Gastrocnemius medialis (tissue), 4 donors: ENCODE results near the gene ISCA1. TPM values are rescaled to one million over a fixed set of nuclear protein-coding genes. Genes with fewer than 3 reads are reported as not detected.

Source experiments
- ATAC-seq, 2 donors: fragments of 150-250 bp; one replicate each; pipeline ENCODE4 v1.9.1; 2016
- DNase-seq, 2 donors: peaks; one replicate each; pipeline ENCODE4 v3.0.0-alpha.2; 2019
- H3K27ac ChIP-seq, 4 donors: fragments of 200-600 bp; sonication (generic); 1 replicate in 1 of 4; 2 replicates in 3 of 4; pipeline ENCODE4 v1.5.1; 2016 to 2018; ENCODE audit warnings: mild to moderate bottlenecking in 2 of 4, moderate library complexity in 1 of 4
- H3K27me3 ChIP-seq, 3 donors: fragments of 200-600 bp; sonication (generic) in 2 of 3; 1 replicate in 1 of 3; 2 replicates in 2 of 3; pipeline versions ENCODE4 v1.5.1 to v1.6.0; 2016 to 2019; ENCODE audit warnings: mild to moderate bottlenecking in 1 of 3, moderate library complexity in 1 of 3
- H3K36me3 ChIP-seq, 2 donors: fragments of 200-600 bp; sonication (generic) in 1 of 2; one replicate each; pipeline ENCODE4 v1.5.1; 2017 to 2018
- H3K4me1 ChIP-seq, 2 donors: fragments of 200-600 bp; sonication (generic) in 1 of 2; one replicate each; pipeline ENCODE4 v1.5.1; 2016 to 2017; ENCODE audit warnings: mild to moderate bottlenecking in 2 of 2
- H3K4me3 ChIP-seq, 4 donors: fragments of 200-600 bp; sonication (generic) in 3 of 4; 1 replicate in 1 of 4; 2 replicates in 3 of 4; pipeline ENCODE4 v1.5.1; 2016 to 2019; ENCODE audit warnings: mild to moderate bottlenecking in 2 of 4
- H3K9me3 ChIP-seq, 3 donors: fragments of 200-600 bp; sonication (generic) in 2 of 3; 1 replicate in 1 of 3; 2 replicates in 2 of 3; pipeline ENCODE4 v1.5.1; 2016 to 2019
- POLR2A ChIP-seq, 2 donors: fragments of 450-650 bp; IDR thresholded peaks; one replicate each; pipeline ENCODE4 v1.6.1; 2017; ENCODE audit warnings: antibody characterized with exemption in 2 of 2, mild to moderate bottlenecking in 2 of 2, moderate library complexity in 2 of 2
- in situ Hi-C, 4 donors: fragments of 200-750 bp; cut with MboI; loops; one replicate each; pipeline versions ENCODE4 v1.15.0 to v1.8.0; 2017; ENCODE audit warnings: low sequenced_read_pairs in 4 of 4
- intact Hi-C: fragments of 100-400 bp; cut with DNase I; formaldehyde crosslinking; loops from one replicate; pipeline ENCODE4 v1.15.1; 2023; ENCODE audit warnings: low total_unique reads
- total RNA-seq, 4 donors: library from RNA; depleted of rRNA; stranded (reverse); fragments of >200 nt; gene quantifications; one replicate each; pipeline versions ENCODE4 v1.1.0 to v1.2.3, GENCODE V29; 2016
- TF ChIP-seq, protein P1 (sequence below), 5 experiments: fragments of 450-650 bp in 3 of 5; fragments of 200-600 bp in 2 of 5; sonication (generic) in 2 of 5; IDR thresholded peaks in 4 of 5; conservative IDR thresholded peaks in 1 of 5; 1 replicate in 4 of 5; 2 replicates in 1 of 5; pipeline ENCODE4 v1.5.1; 2016 to 2019; ENCODE audit warnings: antibody characterized with exemption in 5 of 5, mild to moderate bottlenecking in 3 of 5, moderate library complexity in 3 of 5

Gene ISCA1
- total RNA-seq, 4 donors from 2014 or later: 59.8 to 115 (median 89.9) TPM

DNA sequence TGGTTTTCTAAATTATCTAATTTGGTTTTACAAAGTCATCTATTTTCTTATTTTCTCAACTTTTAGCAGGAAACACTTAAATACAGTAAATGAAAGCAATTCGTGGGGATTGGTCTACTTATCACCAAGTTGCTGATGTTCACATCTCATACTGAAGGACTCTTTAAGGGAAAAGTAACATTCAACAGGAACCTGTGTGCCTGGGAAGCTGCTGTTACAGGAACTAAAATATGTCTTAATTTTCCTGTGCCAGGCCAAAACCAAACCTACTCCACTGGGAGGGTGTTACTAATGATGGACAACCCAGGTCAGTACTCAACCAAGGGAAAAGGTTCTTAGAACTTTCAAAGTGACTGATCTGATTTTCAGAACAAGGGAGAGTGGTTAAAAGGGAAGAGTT lies 5.3 kb downstream of the ISCA1 start:
- DNase-seq (no peak), ATAC-seq (no peak)
- H3K27me3 ChIP-seq: no peaks in the 10 kb centered on the region
- in situ Hi-C loops (loop anchor here in 1 of 4 donors (25.0 kb wide), 1 partner anchor 340 kb away; the partner anchor contains the start of gene NAA35), intact Hi-C loops (loop anchor here (10.0 kb wide), 1 partner anchor 82 kb away; no protein-coding TSS in a partner anchor)
- no peak overlapping the region for H3K27ac ChIP-seq
- H3K4me1 ChIP-seq: peaks cover 56 to 70% of the 10 kb centered on the region in 2 donors
- peaks cover 0 to 19% of the 10 kb centered on the region in 2 donors for H3K36me3 ChIP-seq
- TF ChIP-seq, protein P1, sequence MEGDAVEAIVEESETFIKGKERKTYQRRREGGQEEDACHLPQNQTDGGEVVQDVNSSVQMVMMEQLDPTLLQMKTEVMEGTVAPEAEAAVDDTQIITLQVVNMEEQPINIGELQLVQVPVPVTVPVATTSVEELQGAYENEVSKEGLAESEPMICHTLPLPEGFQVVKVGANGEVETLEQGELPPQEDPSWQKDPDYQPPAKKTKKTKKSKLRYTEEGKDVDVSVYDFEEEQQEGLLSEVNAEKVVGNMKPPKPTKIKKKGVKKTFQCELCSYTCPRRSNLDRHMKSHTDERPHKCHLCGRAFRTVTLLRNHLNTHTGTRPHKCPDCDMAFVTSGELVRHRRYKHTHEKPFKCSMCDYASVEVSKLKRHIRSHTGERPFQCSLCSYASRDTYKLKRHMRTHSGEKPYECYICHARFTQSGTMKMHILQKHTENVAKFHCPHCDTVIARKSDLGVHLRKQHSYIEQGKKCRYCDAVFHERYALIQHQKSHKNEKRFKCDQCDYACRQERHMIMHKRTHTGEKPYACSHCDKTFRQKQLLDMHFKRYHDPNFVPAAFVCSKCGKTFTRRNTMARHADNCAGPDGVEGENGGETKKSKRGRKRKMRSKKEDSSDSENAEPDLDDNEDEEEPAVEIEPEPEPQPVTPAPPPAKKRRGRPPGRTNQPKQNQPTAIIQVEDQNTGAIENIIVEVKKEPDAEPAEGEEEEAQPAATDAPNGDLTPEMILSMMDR (IDR thresholded peaks at IDR 0.05 in 4 of 5, conservative IDR thresholded peaks at IDR 0.05 in 1 of 5): no peak
- TF ChIP-seq POLR2A (IDR thresholded peaks at IDR 0.05): no peak
- no peak overlapping the region for H3K4me3 ChIP-seq
- H3K9me3 ChIP-seq: no peaks in the 10 kb centered on the region

DNA sequence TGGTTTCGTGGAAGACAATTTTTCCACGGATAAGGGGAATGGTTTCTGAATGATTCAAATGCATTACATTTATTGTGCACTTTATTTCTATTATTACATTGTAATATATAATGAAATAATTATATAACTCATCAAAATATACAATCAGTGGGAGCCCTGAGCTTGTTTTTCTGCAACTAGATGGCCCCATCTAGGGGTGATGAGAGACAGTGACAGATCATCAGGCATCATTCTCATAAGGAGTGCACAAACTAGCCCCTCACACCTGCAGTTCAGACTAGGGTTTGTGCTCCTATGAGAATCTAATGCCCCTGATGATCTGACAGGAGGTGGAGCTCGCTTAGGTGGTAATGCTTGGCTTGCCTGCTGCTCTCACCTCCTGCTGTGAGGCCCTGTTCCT lies 6.4 kb downstream of the ISCA1 start:
- TF ChIP-seq, protein P1 (IDR thresholded peaks at IDR 0.05 in 4 of 5, conservative IDR thresholded peaks at IDR 0.05 in 1 of 5): peak in 1 of 5 experiments; percentile 14
- no peak for TF ChIP-seq POLR2A (IDR thresholded peaks at IDR 0.05)
- no peaks in the 10 kb centered on the region for H3K9me3 ChIP-seq
- in situ Hi-C loops (loop anchor here in 1 of 4 donors (25.0 kb wide), 1 partner anchor 339 kb away; the partner anchor contains the start of gene NAA35), intact Hi-C loops (loop anchor here (10.0 kb wide), 1 partner anchor 81 kb away; no protein-coding TSS in a partner anchor)
- no peak overlapping the region for H3K4me3 ChIP-seq
- no peak overlapping the region for H3K27ac ChIP-seq
- no peak for DNase-seq
- peaks cover 51 to 67% of the 10 kb centered on the region in 2 donors for H3K4me1 ChIP-seq
- peaks cover 0 to 30% of the 10 kb centered on the region in 2 donors for H3K36me3 ChIP-seq
- ATAC-seq: no peak
- H3K27me3 ChIP-seq: no peaks in the 10 kb centered on the region

DNA sequence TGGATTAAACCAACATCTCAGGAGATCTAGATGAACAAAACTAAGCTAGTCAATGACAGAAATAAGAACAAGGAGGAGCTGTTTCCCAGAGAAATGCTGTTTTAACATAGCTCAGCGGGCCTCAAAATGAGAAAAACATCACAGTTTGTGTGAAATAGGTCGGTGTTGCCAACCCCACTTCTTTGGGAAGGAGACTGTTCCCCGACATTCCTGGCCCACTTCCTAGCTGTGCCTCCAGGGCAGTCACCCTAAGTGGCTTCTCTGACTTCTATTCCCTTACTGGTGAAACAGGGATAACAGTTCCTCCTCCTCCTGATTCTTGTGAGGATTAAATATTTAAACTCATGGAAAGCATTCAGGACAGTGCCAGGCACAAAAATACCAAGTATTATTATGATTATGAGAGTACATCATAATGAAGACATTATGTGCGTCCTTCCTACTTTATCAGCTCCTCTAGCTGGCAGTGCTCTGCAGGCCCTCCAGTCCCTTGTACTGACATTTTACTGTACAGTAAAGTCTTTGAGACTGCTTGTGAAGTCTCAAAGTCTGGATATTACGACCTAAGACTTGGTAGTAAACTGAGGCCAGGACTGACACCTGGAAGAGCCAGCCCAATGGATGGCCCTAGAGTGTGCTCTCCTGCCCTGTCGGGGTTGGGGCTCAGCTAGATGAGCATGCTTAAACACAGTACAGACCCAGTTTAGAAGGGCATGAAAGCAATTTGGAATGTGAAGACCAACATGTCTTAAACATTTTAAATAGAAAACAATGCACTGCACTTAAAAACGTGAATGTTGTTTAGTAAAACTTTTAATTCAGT lies 7.3 kb downstream of the ISCA1 start:
- no peak for ATAC-seq
- H3K9me3 ChIP-seq: no peaks in the 10 kb centered on the region
- H3K4me3 ChIP-seq: no peak overlapping the region
- H3K27me3 ChIP-seq: no peaks in the 10 kb centered on the region
- peaks cover 42 to 57% of the 10 kb centered on the region in 2 donors for H3K4me1 ChIP-seq
- H3K36me3 ChIP-seq: peaks cover 0 to 31% of the 10 kb centered on the region in 2 donors
- DNase-seq: no peak
- no peak overlapping the region for H3K27ac ChIP-seq
- intact Hi-C loops: loop anchor here (10.0 kb wide), 1 partner anchor 80 kb away; no protein-coding TSS in a partner anchor
- no peak for TF ChIP-seq POLR2A (IDR thresholded peaks at IDR 0.05)
- TF ChIP-seq, protein P1 (IDR thresholded peaks at IDR 0.05 in 4 of 5, conservative IDR thresholded peaks at IDR 0.05 in 1 of 5): no peak
- in situ Hi-C loops: loop anchor here in 1 of 4 donors (25.0 kb wide), 1 partner anchor 338 kb away; the partner anchor contains the start of gene NAA35

DNA sequence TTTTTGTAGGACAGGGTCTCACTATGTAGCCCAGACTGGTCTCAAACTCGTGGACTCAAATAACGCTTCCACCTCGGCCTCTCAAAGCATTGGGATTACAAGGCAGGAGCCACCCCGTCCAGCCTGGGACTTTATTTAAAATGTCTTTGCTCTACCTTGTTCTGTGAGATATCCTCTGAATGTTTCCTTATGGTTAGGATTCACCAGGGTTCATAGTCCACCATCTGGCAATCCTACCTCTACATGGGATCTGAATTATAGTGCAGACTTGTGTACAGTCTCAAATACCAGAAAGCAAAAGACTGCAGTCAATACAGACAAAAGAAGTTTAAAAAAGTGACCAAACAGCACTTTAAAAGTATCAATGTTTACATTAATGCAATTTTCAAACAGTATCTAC lies 10.1 kb downstream of the ISCA1 start:
- Histone ChIP-seq H3K4me3 (no peak overlapping the region), H3K4me1 (peaks cover 24 to 31% of the 10 kb centered on the region in 2 donors), H3K27ac (no peak overlapping the region), H3K36me3 (peaks cover 0 to 31% of the 10 kb centered on the region in 2 donors), H3K27me3 (no peaks in the 10 kb centered on the region), H3K9me3 (no peaks in the 10 kb centered on the region)
- DNase-seq (no peak), ATAC-seq (no peak)
- in situ Hi-C loops (no loop called here), intact Hi-C loops (loop anchor here (10.0 kb wide), 1 partner anchor 77 kb away; no protein-coding TSS in a partner anchor)
- no peak for TF ChIP-seq POLR2A (IDR thresholded peaks at IDR 0.05)
- TF ChIP-seq, protein P1 (IDR thresholded peaks at IDR 0.05 in 4 of 5, conservative IDR thresholded peaks at IDR 0.05 in 1 of 5): no peak
